Measurements from ENCODE around the gene BSG.
A peak's percentile ranks its signal among the peaks of the same experiment; 100 is the strongest.

The BSG gene

GRCh38 chr19:572140-572742, at the start of gene BSG:
TSS of gene BSG (plus strand) at chr19:572596. CDS start at chr19:572635, 39 bp downstream.
- ATAC-seq (ENCODE audit: low read depth) (peak; percentile 87), DNase-seq (ENCODE audit: low spot score in 2 of 2) (peak; percentile 95)
- no peaks in the 10 kb centered on the region for H3K9me3 Mint-ChIP-seq
- H3K4me3 Mint-ChIP-seq: peak within 1 kb of the TSS; percentile 96
- H3K36me3 Mint-ChIP-seq: peaks cover 3% of the 10 kb centered on the region
- H3K27ac Mint-ChIP-seq: peak within 1 kb of the TSS; percentile 90
- no peaks in the 10 kb centered on the region for H3K27me3 Mint-ChIP-seq
- H3K4me1 Mint-ChIP-seq: peaks cover 27% of the 10 kb centered on the region

- Mint-ChIP-seq H3K9me3 (no peaks in the 10 kb centered on the region), H3K27me3 (peaks cover 11% of the 10 kb centered on the region), H3K27ac (no peak overlapping the region), H3K36me3 (peaks cover 1% of the 10 kb centered on the region), H3K4me3 (no peak overlapping the region), H3K4me1 (no peaks in the 10 kb centered on the region)
- DNase-seq (ENCODE audit: low spot score in 2 of 2) (no peak), ATAC-seq (ENCODE audit: low read depth) (no peak)
These were observed 49.7 kb upstream of the BSG start for GRCh38 chr19:522726-523125.

GRCh38 chr19:524062-524674, 48.2 kb upstream of the BSG start:
- Mint-ChIP-seq H3K36me3 (peaks cover 1% of the 10 kb centered on the region), H3K4me3 (no peak overlapping the region), H3K4me1 (no peaks in the 10 kb centered on the region), H3K9me3 (no peaks in the 10 kb centered on the region), H3K27me3 (peaks cover 16% of the 10 kb centered on the region), H3K27ac (no peak overlapping the region)
- DNase-seq (ENCODE audit: low spot score in 2 of 2) (no peak), ATAC-seq (ENCODE audit: low read depth) (no peak)

GRCh38 chr19:525029-525428, 47.4 kb upstream of the BSG start:
- no peak for ATAC-seq (ENCODE audit: low read depth)
- Mint-ChIP-seq H3K9me3 (no peaks in the 10 kb centered on the region), H3K4me1 (no peaks in the 10 kb centered on the region), H3K4me3 (no peak overlapping the region), H3K27me3 (peaks cover 16% of the 10 kb centered on the region), H3K27ac (no peak overlapping the region), H3K36me3 (peaks cover 1% of the 10 kb centered on the region)
- no peak for DNase-seq (ENCODE audit: low spot score in 2 of 2)

- Mint-ChIP-seq H3K4me3 (no peak overlapping the region), H3K27me3 (peaks cover 16% of the 10 kb centered on the region), H3K4me1 (no peaks in the 10 kb centered on the region), H3K36me3 (no peaks in the 10 kb centered on the region), H3K27ac (no peak overlapping the region), H3K9me3 (no peaks in the 10 kb centered on the region)
- ATAC-seq (ENCODE audit: low read depth): no peak
- DNase-seq (ENCODE audit: low spot score in 2 of 2): no peak
These were observed 46.5 kb upstream of the BSG start for GRCh38 chr19:525857-526419.

GRCh38 chr19:530134-531008, 42.0 kb upstream of the BSG start:
- DNase-seq (ENCODE audit: low spot score in 2 of 2) (no peak), ATAC-seq (ENCODE audit: low read depth) (no peak)
- Mint-ChIP-seq H3K9me3 (no peaks in the 10 kb centered on the region), H3K4me1 (peaks cover 6% of the 10 kb centered on the region), H3K4me3 (peak overlapping the region; percentile 79), H3K27me3 (peaks cover 11% of the 10 kb centered on the region), H3K36me3 (peaks cover 2% of the 10 kb centered on the region), H3K27ac (peak overlapping the region; percentile 45)

GRCh38 chr19:531009-531752, 41.2 kb upstream of the BSG start:
- H3K27ac Mint-ChIP-seq: no peak overlapping the region
- peak overlapping the region; percentile 79 for H3K4me3 Mint-ChIP-seq

GRCh38 chr19:531753-532560, 40.4 kb upstream of the BSG start, which contains the start of gene CDC34:
TSS of gene CDC34 (plus strand) at chr19:531760. CDS start at chr19:531932, 172 bp downstream.
- H3K27me3 Mint-ChIP-seq: peaks cover 6% of the 10 kb centered on the region
- ATAC-seq (ENCODE audit: low read depth) (peak; percentile 27), DNase-seq (ENCODE audit: low spot score in 2 of 2) (peak in 1 of 2 donors; percentile 44)
- H3K4me3 Mint-ChIP-seq: peak within 1 kb of the TSS; percentile 87
- no peak within 1 kb of the TSS for H3K27ac Mint-ChIP-seq
- no peaks in the 10 kb centered on the region for H3K9me3 Mint-ChIP-seq
- H3K36me3 Mint-ChIP-seq: peaks cover 4% of the 10 kb centered on the region
- H3K4me1 Mint-ChIP-seq: peaks cover 6% of the 10 kb centered on the region

More at GRCh38 chr19:531009-531752, 41.2 kb upstream of the BSG start:
- Mint-ChIP-seq H3K36me3 (peaks cover 4% of the 10 kb centered on the region), H3K9me3 (no peaks in the 10 kb centered on the region), H3K27me3 (peaks cover 8% of the 10 kb centered on the region), H3K4me1 (peaks cover 6% of the 10 kb centered on the region)
- DNase-seq (ENCODE audit: low spot score in 2 of 2) (peak; percentile 87 to 98), ATAC-seq (ENCODE audit: low read depth) (peak; percentile 79)

GRCh38 chr19:532561-533363, 39.6 kb upstream of the BSG start:
- Mint-ChIP-seq H3K27me3 (peaks cover 6% of the 10 kb centered on the region), H3K4me1 (peaks cover 6% of the 10 kb centered on the region), H3K4me3 (peak overlapping the region; percentile 72), H3K27ac (peak overlapping the region; percentile 17), H3K9me3 (no peaks in the 10 kb centered on the region), H3K36me3 (peaks cover 5% of the 10 kb centered on the region)
- peak in 1 of 2 donors; percentile 41 for DNase-seq (ENCODE audit: low spot score in 2 of 2)
- ATAC-seq (ENCODE audit: low read depth): no peak

- peaks cover 5% of the 10 kb centered on the region for H3K36me3 Mint-ChIP-seq
- ATAC-seq (ENCODE audit: low read depth): no peak
- H3K4me3 Mint-ChIP-seq: peak overlapping the region; percentile 8
- H3K9me3 Mint-ChIP-seq: no peaks in the 10 kb centered on the region
- H3K4me1 Mint-ChIP-seq: peaks cover 6% of the 10 kb centered on the region
- H3K27me3 Mint-ChIP-seq: peaks cover under 1% of the 10 kb centered on the region
- no peak for DNase-seq (ENCODE audit: low spot score in 2 of 2)
- H3K27ac Mint-ChIP-seq: peak overlapping the region; percentile 17
These were observed 38.9 kb upstream of the BSG start for GRCh38 chr19:533364-534058.

GRCh38 chr19:534088-534487, 38.3 kb upstream of the BSG start:
- Mint-ChIP-seq H3K4me3 (no peak overlapping the region), H3K27me3 (no peaks in the 10 kb centered on the region), H3K4me1 (peaks cover 6% of the 10 kb centered on the region), H3K36me3 (peaks cover 7% of the 10 kb centered on the region), H3K27ac (no peak overlapping the region), H3K9me3 (no peaks in the 10 kb centered on the region)
- DNase-seq (ENCODE audit: low spot score in 2 of 2) (no peak), ATAC-seq (ENCODE audit: low read depth) (no peak)

Data from memory B cell (primary cell).